ENCODE data around the gene TMEM120B.

DNA sequence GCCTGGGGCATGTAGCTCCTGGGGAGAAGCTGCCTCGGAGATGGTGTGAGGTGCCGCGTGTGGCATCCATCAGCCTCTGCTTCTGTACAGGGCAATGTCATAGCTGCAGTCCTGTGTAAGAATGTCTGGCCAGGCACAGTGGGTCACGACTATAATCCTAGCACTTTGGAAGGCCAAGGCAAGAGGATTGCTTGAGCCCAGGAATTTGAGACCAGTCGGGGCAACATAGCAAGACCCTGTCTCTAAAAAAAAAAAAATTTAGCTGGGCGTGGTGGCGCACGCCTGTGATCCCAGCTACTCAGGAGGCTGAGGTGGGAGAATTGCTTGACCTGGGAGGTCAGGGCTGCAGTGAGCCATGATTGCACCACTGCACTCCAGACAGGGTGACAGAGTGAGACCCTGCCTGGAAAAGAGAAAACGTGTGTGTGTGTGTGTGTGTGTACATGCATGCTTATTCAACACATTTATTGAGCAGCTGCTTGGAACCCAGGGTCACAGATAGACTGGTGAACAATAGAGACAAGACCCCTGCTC lies 56.8 kb downstream of the TMEM120B start:
- TF ChIP-seq, protein P1, sequence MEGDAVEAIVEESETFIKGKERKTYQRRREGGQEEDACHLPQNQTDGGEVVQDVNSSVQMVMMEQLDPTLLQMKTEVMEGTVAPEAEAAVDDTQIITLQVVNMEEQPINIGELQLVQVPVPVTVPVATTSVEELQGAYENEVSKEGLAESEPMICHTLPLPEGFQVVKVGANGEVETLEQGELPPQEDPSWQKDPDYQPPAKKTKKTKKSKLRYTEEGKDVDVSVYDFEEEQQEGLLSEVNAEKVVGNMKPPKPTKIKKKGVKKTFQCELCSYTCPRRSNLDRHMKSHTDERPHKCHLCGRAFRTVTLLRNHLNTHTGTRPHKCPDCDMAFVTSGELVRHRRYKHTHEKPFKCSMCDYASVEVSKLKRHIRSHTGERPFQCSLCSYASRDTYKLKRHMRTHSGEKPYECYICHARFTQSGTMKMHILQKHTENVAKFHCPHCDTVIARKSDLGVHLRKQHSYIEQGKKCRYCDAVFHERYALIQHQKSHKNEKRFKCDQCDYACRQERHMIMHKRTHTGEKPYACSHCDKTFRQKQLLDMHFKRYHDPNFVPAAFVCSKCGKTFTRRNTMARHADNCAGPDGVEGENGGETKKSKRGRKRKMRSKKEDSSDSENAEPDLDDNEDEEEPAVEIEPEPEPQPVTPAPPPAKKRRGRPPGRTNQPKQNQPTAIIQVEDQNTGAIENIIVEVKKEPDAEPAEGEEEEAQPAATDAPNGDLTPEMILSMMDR (IDR thresholded peaks at IDR 0.05; ENCODE audit: low read length) = no peak
- no peak for TF ChIP-seq EZH2 (optimal IDR thresholded peaks at IDR 0.05; ENCODE audit: low read depth, low read length)
